GM13976 (cell line): Measurements from ENCODE around the gene PKHD1.

Experiments used
- DNase-seq: peaks from one replicate; pipeline ENCODE4 v3.0.0; 2012; ENCODE audit warnings: low spot score
- in situ Hi-C: fragments of 300-500 bp; cut with MboI; formaldehyde crosslinking; loops from one replicate; pipeline ENCODE4 v1.12.0; 2022; ENCODE audit warnings: low sequenced_read_pairs, mixed read lengths, inconsistent platforms; ENCODE audit not compliant: unreplicated experiment
- TF ChIP-seq, protein P1 (sequence below): IDR thresholded peaks from 2 replicates; pipeline ENCODE4 v1.5.1; 2012; ENCODE audit warnings: borderline replicate concordance, mild to moderate bottlenecking; ENCODE audit not compliant: insufficient read depth; ENCODE audit errors: extremely low read depth, missing control alignments, control extremely low read depth

Gene PKHD1

DNA sequence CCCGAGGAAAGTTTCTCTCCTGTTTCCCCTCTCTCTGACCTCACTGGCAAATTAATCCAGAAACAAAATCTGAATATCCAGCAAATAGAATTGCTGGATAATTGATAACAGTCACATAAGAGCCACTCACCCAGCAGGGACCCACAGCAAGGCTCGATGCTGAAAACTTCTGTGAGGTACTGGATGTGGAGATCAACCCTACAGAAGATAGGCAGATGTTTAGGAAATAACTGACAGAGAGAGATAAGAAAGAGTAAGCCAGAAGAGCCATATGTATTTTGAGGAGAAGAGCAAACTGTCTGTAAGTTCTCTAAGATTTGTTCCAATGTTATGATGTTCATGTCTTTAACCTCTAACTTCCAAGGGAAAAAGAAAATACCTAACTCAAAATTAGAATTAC, 59.7 kb downstream of the PKHD1 start:
- DNase-seq, result no peak
- TF ChIP-seq, protein P1, sequence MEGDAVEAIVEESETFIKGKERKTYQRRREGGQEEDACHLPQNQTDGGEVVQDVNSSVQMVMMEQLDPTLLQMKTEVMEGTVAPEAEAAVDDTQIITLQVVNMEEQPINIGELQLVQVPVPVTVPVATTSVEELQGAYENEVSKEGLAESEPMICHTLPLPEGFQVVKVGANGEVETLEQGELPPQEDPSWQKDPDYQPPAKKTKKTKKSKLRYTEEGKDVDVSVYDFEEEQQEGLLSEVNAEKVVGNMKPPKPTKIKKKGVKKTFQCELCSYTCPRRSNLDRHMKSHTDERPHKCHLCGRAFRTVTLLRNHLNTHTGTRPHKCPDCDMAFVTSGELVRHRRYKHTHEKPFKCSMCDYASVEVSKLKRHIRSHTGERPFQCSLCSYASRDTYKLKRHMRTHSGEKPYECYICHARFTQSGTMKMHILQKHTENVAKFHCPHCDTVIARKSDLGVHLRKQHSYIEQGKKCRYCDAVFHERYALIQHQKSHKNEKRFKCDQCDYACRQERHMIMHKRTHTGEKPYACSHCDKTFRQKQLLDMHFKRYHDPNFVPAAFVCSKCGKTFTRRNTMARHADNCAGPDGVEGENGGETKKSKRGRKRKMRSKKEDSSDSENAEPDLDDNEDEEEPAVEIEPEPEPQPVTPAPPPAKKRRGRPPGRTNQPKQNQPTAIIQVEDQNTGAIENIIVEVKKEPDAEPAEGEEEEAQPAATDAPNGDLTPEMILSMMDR, result no peak
- in situ Hi-C loops, result no loop called here

- no peak for DNase-seq
- in situ Hi-C loops, result loop anchor here (25.0 kb wide), 1 partner anchor 1212 kb away; the partner anchor contains the start of gene TFAP2B
- TF ChIP-seq, protein P1, result no peak
Measured at GRCh38 chr6:52024451-52025068, 62.9 kb downstream of the PKHD1 start.

DNA sequence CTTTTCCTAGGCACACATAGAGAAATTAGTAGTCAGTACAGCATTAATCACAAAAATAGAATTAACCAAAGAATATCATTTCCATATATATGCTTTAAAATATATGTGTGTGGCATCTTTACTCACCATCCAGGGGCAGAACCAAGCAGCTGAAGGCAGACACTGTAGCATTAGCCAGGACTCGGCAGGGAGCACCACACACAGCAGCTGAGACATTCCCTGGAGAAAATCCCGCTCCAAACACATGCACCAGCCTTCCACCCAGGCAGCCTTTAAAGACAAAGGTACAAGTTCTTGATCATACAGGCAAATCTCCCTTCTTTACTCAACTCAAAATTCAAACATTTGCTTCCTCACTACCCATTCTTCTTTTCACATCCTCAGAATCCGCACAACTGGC, 64.7 kb downstream of the PKHD1 start:
- TF ChIP-seq, protein P1, result no peak
- in situ Hi-C loops, result loop anchor here (25.0 kb wide), 1 partner anchor 1210 kb away; the partner anchor contains the start of gene TFAP2B
- no peak for DNase-seq

DNA sequence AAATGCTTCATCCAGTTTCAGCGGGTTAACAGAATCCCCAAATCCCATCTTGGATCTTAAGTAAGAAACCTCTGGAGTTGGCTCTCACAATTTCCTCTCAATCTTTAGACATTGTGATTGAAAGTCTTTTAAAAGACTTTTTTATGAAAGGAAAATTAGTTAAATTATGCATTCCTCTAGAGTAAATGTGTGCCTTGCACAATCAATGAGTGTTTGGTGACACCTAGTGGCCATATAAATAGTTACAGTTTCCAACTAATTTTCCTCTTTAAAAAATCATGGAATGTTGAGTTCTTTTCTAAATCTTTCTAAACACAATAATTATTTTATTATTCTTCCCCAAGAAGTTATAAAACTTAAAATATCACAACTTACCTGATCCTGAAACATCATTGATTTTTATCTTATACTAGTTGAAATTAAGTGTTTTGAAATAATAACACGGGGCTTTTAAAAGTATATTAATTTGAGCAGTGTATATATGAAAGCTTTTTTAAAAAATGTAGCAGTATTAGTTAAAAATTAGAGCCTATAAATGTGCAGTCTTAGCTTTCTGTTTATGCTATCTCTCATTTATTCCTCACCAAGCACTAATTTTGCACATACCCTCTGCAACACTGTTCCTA, 66.4 kb downstream of the PKHD1 start:
- DNase-seq, result peak; percentile 28
- in situ Hi-C loops, result loop anchor here (25.0 kb wide), 1 partner anchor 1209 kb away; the partner anchor contains the start of gene TFAP2B
- TF ChIP-seq, protein P1, result peak; percentile 53

GRCh38 chr6:52019881-52020280, 67.5 kb downstream of the PKHD1 start:
- in situ Hi-C loops, result loop anchor here (25.0 kb wide), 1 partner anchor 1208 kb away; the partner anchor contains the start of gene TFAP2B
- TF ChIP-seq, protein P1, result no peak
- no peak for DNase-seq

GRCh38 chr6:52019092-52019491, 68.3 kb downstream of the PKHD1 start:
- no peak for DNase-seq
- in situ Hi-C loops, result loop anchor here (25.0 kb wide), 1 partner anchor 1207 kb away; the partner anchor contains the start of gene TFAP2B
- TF ChIP-seq, protein P1, result no peak
